GM18873 (cell line): ENCODE data around the gene FAM110A.
"Not testable (repeated sequence)": the region's sequence is repeated elsewhere in the genome, so short reads cannot be mapped to it uniquely, and the experiment has no call there.

Experiments used
- ATAC-seq: cut with Tn5 transposase; IDR thresholded peaks from one replicate; pipeline ENCODE4 v1.9.1; 2021; ENCODE audit warnings: mild to moderate bottlenecking, moderate library complexity, moderate number of reproducible peaks; ENCODE audit not compliant: unreplicated experiment, low FRiP score

FAM110A gene

GRCh38 chr20:891706-892080, 58.2 kb downstream of the FAM110A start:
- ATAC-seq = no peak

DNA sequence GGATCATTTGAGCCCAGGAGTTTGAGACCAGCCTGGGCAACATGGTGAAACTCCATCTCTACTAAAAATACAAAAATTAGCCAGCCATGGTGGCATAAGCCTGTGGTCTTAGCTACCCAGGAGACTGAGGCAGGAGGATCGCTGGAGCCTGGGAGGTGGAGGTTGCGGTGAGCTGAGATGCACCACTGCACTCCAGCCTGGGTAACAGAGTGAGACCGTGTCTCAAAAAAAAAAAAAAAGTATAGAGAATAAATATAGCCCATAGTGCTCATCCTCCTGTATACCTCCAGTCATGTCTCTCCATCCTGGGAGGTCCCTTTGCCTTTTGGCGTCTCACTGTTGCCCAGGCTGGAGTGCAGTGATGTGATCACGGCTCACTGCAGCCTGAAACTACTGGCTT, 58.9 kb downstream of the FAM110A start:
- ATAC-seq = not testable (repeated sequence)
